Epithelial cell of esophagus (primary cell): ENCODE results near the gene SMAD7.

ENCODE experiments used
- DNase-seq: peaks from one replicate; pipeline ENCODE4 v3.0.0; 2010; ENCODE audit warnings: low read depth
- H3K4me3 ChIP-seq: 2 replicates; pipeline ENCODE4 v1.5.1; 2011; ENCODE audit warnings: mild to moderate bottlenecking, low read length, control low read depth
- TF ChIP-seq, protein P1 (sequence below): IDR thresholded peaks from 2 replicates; pipeline ENCODE4 v1.5.1; 2011; ENCODE audit warnings: low read depth, mild to moderate bottlenecking, low read length, control low read depth, inconsistent platforms; ENCODE audit not compliant: insufficient read depth; ENCODE audit errors: missing control alignments

The SMAD7 gene

DNA sequence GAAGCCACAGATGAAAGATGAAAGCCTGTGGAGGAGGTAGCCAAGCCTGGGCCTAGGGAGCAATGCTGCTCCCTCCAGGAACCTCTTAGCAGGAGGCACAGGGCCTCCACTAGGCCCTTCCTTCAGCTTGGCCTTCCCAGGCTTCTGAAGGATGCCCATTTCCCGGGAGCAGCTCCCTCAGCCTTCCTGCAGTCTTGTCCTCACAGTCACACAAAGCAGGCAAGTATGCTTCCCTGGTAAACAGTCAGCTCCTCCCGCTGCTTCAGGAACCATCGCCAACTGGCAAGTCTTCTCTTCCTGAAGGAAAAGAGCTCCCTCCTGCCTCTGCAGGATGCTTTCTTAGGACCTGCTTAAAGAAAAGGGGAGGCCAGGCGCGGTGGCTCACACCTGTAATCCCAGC, 53.2 kb downstream of the SMAD7 start:
- DNase-seq, result no peak
- TF ChIP-seq, protein P1, sequence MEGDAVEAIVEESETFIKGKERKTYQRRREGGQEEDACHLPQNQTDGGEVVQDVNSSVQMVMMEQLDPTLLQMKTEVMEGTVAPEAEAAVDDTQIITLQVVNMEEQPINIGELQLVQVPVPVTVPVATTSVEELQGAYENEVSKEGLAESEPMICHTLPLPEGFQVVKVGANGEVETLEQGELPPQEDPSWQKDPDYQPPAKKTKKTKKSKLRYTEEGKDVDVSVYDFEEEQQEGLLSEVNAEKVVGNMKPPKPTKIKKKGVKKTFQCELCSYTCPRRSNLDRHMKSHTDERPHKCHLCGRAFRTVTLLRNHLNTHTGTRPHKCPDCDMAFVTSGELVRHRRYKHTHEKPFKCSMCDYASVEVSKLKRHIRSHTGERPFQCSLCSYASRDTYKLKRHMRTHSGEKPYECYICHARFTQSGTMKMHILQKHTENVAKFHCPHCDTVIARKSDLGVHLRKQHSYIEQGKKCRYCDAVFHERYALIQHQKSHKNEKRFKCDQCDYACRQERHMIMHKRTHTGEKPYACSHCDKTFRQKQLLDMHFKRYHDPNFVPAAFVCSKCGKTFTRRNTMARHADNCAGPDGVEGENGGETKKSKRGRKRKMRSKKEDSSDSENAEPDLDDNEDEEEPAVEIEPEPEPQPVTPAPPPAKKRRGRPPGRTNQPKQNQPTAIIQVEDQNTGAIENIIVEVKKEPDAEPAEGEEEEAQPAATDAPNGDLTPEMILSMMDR, result no peak
- no peak overlapping the region for H3K4me3 ChIP-seq

DNA sequence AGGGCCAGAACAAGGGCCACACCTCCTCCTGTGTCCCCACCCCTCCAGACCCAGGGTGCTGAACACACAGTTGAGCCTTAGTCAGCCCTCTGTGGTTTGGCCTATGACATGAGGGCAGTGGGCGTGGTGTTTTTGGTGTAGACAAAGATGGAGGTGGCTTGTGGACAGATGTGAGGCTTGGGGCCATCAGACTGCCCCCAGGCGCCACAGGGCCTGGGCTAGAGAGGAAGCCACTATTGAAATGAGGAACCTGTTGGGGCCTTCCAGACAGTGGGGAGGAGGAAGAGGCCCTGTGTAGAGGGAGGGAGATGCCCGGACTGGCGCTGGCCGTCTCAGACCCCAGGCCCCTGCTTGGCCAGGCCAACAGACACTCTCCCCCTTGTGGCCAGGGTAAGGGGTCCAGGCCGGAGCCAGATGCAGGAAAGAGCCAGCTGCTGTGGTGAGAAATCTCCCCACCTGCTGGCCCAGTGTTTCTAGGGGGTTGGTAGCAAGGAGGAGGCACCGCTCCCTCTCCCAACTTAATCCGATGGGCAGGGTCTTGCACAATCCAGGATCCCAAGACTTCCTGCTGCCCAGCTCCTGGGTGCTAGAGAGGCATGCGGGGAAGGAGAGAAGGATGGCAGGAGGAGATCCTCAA, 53.8 kb downstream of the SMAD7 start:
- TF ChIP-seq, protein P1, result no peak
- no peak for DNase-seq
- H3K4me3 ChIP-seq, result no peak overlapping the region

DNA sequence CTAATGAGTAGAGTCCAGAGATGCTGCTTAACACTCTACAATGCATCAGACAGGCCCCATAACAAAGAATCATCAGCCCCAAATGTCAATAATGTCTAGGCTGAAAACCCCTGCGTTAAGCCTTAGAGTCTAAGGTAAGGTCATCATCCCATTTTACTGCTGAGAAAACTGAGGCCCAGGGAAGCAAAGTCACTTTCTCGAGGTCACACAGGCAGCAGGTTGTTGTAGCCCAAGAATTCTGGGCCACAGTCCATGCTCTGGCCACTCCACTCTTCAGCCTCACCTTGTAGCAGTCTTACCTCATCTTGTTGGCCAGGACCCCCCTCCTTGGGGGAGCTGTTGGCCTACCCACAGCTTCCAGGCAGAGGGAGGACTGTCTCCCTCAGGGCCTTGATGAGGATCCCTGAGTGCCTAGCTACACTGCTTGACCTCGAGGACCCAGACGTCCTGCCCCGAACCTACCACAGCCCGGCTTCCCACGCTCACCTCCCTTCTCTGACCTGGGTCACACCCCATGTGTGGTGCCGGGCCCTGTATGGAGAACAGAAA, 54.4 kb downstream of the SMAD7 start:
- no peak for DNase-seq
- H3K4me3 ChIP-seq, result no peak overlapping the region
- TF ChIP-seq, protein P1, result no peak

DNA sequence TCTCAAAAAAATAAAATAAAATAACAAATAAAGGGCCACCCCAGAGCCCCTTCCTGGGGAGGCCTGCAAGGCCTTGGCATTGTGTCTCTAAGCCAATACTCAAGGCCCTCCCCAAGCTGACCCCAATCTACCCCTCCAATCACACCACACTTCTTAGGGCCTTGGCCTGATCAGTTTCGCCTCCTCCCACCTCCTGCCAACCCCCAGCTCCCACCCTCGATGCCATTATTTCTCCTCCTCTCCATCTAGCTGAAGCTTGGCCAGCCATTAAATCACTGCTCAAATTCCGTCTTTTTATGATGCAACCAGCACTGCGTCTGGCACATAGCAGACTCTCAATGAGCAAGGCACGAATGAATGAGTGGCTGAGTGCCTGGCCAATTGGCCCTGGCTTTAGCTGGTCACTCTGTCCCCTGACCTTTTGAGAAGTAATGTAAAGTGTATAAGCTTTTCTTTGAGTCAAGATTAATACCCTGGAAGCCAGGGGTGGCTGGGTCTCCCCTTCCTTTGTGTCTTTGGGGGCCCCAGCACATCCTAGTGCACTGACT, 55.9 kb downstream of the SMAD7 start:
- TF ChIP-seq, protein P1, result no peak
- no peak for DNase-seq
- H3K4me3 ChIP-seq, result no peak overlapping the region

DNA sequence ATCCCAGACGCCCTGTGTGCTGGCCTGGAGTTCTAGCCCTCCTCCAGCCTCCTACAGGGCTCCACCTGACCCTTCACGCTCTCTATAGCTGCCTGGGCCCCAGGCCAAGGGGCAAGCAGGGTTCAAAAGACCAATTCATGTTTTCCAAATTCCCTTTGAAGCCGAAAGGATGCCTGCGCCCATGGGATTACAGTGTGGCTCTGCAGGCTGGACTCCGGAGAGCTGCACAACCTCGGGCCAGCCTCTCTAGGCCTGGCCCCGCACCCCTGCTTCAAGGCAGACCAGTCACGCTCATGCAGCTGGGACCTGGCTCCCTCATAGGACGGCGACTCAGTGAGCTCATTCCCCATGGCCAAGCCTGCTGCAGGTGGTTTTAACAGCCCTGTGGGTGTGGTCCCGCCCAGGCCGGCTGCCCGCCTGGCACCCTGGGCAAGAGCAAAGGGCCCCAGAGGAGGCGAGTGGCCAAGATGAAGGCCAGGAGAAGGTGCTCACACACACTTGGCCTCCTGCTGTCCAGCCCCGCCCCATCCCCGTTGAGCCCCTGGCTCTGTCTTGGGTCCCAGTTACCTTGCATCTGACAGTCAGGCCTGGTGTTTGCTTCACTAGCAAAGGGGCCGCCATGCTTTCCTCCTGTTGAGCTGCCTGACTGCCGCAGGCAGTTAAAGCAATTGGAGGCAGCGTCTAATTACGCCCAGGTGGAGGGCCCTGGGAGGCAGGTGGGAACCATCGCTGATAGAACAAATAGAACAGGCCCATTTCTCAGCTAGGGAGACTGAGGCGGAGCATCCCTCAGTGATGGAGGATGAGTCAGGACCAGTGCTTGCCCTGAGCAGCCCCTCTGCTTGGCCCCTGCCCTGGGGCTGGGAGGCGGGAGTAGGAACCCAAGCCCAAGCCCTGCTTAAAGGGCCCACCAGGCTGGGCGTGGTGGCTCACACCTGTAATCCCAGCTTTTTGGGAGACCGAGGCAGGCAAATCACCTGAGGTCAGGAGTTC, 56.9 kb downstream of the SMAD7 start:
- DNase-seq, result no peak
- TF ChIP-seq, protein P1, result no peak
- no peak overlapping the region for H3K4me3 ChIP-seq

DNA sequence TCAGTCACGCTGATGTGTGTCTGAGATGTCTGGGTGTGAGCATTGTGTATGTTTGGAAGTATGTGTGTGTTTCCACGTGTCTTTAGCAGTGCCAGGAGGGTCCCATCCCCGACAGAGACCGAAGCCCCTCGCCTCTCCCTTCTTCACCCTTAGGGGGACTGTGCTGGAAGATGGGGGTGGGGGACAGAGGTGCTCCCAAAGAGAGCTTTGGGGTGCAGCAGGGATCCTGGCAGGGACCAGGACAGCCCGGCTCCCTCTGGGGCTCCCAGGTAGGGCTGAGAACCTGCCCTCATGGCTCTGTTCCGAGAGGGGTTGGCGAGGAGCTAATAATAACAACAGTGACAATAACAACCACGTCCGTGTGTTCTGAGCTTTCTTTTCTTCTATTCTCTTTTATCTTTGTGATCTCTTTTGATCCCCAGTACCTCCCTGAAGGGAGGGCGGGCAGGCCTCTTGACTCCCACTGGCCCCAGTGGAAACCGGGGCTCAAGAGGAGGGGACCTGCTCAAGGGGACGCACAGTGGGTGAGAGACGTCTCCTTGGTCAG, 57.6 kb downstream of the SMAD7 start:
- no peak overlapping the region for H3K4me3 ChIP-seq
- no peak for DNase-seq
- TF ChIP-seq, protein P1, result no peak
